SU-DHL-6 (cell line): ENCODE data around the gene CYSTM1.

Source experiments
- H2AFZ ChIP-seq: fragments of 200-600 bp; sonication (generic); 2 replicates; pipeline ENCODE4 v1.6.1; 2014; ENCODE audit warnings: low read depth, mild to moderate bottlenecking, moderate library complexity, mixed read lengths, antibody characterized with exemption, low read length; ENCODE audit not compliant: severe bottlenecking
- H3F3A ChIP-seq: fragments of 200-600 bp; shearing (Covaris generic); 2 replicates; pipeline ENCODE4 v1.6.0; 2016; ENCODE audit warnings: antibody characterized with exemption, mild to moderate bottlenecking; ENCODE audit not compliant: insufficient read depth
- H3K27ac ChIP-seq: fragments of 200-600 bp; sonication (generic); 2 replicates; pipeline ENCODE4 v1.5.1; 2016; ENCODE audit warnings: low read depth, mild to moderate bottlenecking, low read length, moderate library complexity, mixed read lengths
- H3K27me3 ChIP-seq: fragments of 200-600 bp; sonication (generic), shearing (Covaris generic); 2 replicates; pipeline ENCODE4 v1.6.0; 2014; ENCODE audit warnings: mild to moderate bottlenecking, low read length
- H3K36me3 ChIP-seq: fragments of 200-600 bp; sonication (generic); 2 replicates; pipeline ENCODE4 v1.6.1; 2014; ENCODE audit warnings: mild to moderate bottlenecking, low read length, mixed read lengths
- H3K4me2 ChIP-seq: fragments of 300-600, 200-600 bp; shearing (Covaris generic), sonication (generic); 2 replicates; pipeline ENCODE4 v1.6.0; 2014; ENCODE audit warnings: low read length, low read depth, mild to moderate bottlenecking; ENCODE audit not compliant: poor library complexity, severe bottlenecking
- H3K4me3 ChIP-seq: fragments of 200-600 bp; sonication (generic); 2 replicates; pipeline ENCODE4 v1.5.1; 2014; ENCODE audit warnings: antibody characterized with exemption, low read length, mild to moderate bottlenecking, mixed read lengths; ENCODE audit not compliant: insufficient read depth, poor library complexity, severe bottlenecking
- H3K79me2 ChIP-seq: fragments of 200-600 bp; sonication (generic); 2 replicates; pipeline ENCODE4 v1.6.1; 2014; ENCODE audit warnings: mild to moderate bottlenecking, low read length, moderate library complexity; ENCODE audit not compliant: insufficient read depth
- H3K9ac ChIP-seq: fragments of 200-600 bp; sonication (generic); 2 replicates; pipeline ENCODE4 v1.7.0; 2014; ENCODE audit warnings: mild to moderate bottlenecking, low read length
- H3K9me2 ChIP-seq: fragments of 200-600 bp; sonication (generic); replicated peaks from 2 replicates; pipeline ENCODE4 v1.6.1; 2014; ENCODE audit warnings: low read length; ENCODE audit not compliant: insufficient read depth
- H3K9me3 ChIP-seq: fragments of 200-600 bp; sonication (generic); 2 replicates; pipeline ENCODE4 v1.6.1; 2014; ENCODE audit warnings: low read length, mixed read lengths; ENCODE audit not compliant: insufficient read depth
- H4K20me1 ChIP-seq: fragments of 200-600 bp; sonication (generic); 2 replicates; pipeline ENCODE4 v1.6.1; 2014; ENCODE audit warnings: low read depth, mild to moderate bottlenecking, antibody characterized with exemption, low read length, moderate library complexity, mixed read lengths
- EZH2phosphoT487 ChIP-seq: fragments of 200-600 bp; sonication (generic), shearing (Covaris generic); conservative IDR thresholded peaks from 2 replicates; pipeline ENCODE4 v1.6.1; 2018; ENCODE audit warnings: mild to moderate bottlenecking, antibody characterized with exemption, low read length, moderate library complexity, mixed read lengths
- TF ChIP-seq, protein P1 (sequence below): fragments of 200-600 bp; sonication (generic); IDR thresholded peaks from one replicate; pipeline ENCODE4 v1.5.1; 2017; ENCODE audit warnings: antibody characterized with exemption, mild to moderate bottlenecking, low read length, moderate library complexity; ENCODE audit not compliant: insufficient read depth, poor library complexity, severe bottlenecking

Gene CYSTM1

DNA sequence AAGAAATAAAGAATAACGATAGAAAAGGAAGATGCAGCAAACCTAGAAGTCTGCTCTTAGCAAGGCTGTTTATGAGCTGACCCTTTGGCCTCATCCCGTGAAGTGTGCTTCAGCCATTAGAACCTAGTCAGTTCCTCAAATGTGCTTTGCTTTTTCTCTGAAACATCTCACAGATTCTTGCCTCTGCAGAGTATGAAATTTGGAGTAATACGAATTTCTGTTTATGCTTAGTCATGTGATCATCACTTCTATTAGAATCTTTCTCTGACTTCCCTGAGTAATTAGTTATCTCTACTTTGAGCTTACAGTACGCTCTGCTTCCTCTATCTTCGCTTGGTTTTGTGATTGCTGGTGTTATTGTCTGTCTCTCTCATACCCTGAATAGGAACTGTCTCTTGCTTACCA lies 11.3 kb downstream of the CYSTM1 start:
- H3K9me2 ChIP-seq = no peaks in the 10 kb centered on the region
- H3K9ac ChIP-seq = no peak overlapping the region
- no peaks in the 10 kb centered on the region for H3K9me3 ChIP-seq
- TF ChIP-seq EZH2phosphoT487 = no peak
- TF ChIP-seq, protein P1, sequence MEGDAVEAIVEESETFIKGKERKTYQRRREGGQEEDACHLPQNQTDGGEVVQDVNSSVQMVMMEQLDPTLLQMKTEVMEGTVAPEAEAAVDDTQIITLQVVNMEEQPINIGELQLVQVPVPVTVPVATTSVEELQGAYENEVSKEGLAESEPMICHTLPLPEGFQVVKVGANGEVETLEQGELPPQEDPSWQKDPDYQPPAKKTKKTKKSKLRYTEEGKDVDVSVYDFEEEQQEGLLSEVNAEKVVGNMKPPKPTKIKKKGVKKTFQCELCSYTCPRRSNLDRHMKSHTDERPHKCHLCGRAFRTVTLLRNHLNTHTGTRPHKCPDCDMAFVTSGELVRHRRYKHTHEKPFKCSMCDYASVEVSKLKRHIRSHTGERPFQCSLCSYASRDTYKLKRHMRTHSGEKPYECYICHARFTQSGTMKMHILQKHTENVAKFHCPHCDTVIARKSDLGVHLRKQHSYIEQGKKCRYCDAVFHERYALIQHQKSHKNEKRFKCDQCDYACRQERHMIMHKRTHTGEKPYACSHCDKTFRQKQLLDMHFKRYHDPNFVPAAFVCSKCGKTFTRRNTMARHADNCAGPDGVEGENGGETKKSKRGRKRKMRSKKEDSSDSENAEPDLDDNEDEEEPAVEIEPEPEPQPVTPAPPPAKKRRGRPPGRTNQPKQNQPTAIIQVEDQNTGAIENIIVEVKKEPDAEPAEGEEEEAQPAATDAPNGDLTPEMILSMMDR = no peak
- no peak overlapping the region for H2AFZ ChIP-seq
- H3K4me3 ChIP-seq = no peak overlapping the region
- H3K36me3 ChIP-seq = no peaks in the 10 kb centered on the region
- H3K27ac ChIP-seq = no peak overlapping the region
- H3F3A ChIP-seq = no peaks in the 10 kb centered on the region
- H3K4me2 ChIP-seq = no peak overlapping the region
- no peaks in the 10 kb centered on the region for H3K27me3 ChIP-seq
- H4K20me1 ChIP-seq = no peaks in the 10 kb centered on the region
- no peaks in the 10 kb centered on the region for H3K79me2 ChIP-seq

DNA sequence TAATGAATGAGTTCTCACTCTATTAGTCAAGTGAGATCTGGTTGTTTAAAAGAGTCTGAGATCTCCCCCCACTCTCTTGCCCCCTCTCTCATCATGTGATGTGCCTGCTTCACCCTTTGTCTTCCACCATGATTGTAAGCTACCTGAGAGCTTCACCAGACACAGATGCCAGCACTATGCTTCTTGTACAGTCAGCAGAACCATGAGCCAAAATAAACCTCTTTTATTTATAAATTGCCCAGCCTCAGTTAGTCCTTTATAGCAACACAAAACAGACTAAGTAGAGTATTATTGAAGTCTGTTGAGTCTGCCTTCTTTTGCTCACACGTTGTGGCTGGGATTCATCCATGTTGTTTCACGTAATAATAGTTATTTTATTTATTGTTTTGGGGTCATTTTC lies 14.3 kb downstream of the CYSTM1 start:
- Histone ChIP-seq H3K79me2 (no peaks in the 10 kb centered on the region), H3K4me3 (no peak overlapping the region), H3K4me2 (no peak overlapping the region), H3K9me3 (no peaks in the 10 kb centered on the region), H4K20me1 (no peaks in the 10 kb centered on the region), H3F3A (no peaks in the 10 kb centered on the region), H3K27me3 (no peaks in the 10 kb centered on the region), H3K9ac (no peak overlapping the region), H2AFZ (no peak overlapping the region), H3K9me2 (no peaks in the 10 kb centered on the region), H3K36me3 (no peaks in the 10 kb centered on the region), H3K27ac (no peak overlapping the region)
- TF ChIP-seq, protein P1 = no peak
- no peak for TF ChIP-seq EZH2phosphoT487

DNA sequence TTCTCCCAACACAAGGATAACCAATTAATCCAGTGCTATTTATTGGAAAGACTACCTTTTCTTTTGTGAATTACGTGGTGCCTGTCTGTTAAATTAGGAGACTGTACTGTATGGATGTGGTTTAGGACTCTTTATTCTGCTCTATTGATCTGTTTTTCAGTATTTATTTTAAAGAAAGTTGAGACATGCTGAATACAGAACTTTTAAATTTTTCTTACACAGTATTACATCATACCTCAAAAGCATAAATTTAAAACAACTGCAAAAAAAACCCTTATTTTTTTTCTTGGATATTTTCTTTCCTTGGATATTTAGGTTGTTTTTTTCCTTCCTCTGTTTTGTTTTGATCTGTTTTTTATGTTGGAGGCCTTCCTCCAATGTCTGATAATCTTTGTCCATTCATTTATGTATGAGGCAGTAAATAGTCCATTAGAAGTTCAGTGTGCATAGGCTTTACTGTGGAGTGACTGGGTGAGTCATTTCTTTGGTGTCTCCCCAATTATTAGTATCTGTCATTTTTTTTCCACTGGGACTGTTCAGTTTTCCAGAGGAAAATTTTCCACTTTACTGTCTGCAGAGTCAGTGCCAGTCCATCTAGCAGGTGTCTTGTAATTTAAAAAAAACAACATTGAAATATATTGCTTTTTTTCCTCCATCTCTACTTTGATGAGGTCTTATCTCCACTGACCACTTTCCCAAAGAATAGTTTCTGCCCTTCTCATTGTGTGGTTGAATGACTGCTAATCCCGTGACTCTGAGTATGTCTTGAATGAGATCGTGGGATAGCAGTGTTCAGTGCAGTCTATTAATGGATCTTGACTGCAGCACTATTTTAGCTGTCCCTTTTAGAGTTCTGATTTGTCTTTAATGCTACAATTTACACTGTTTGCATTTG lies 15.2 kb downstream of the CYSTM1 start:
- no peak overlapping the region for H3K4me3 ChIP-seq
- no peaks in the 10 kb centered on the region for H3K9me3 ChIP-seq
- H3K79me2 ChIP-seq = no peaks in the 10 kb centered on the region
- TF ChIP-seq EZH2phosphoT487 = no peak
- TF ChIP-seq, protein P1 = no peak
- H4K20me1 ChIP-seq = no peaks in the 10 kb centered on the region
- no peak overlapping the region for H2AFZ ChIP-seq
- H3K27me3 ChIP-seq = no peaks in the 10 kb centered on the region
- H3K9ac ChIP-seq = no peak overlapping the region
- H3K36me3 ChIP-seq = no peaks in the 10 kb centered on the region
- no peaks in the 10 kb centered on the region for H3F3A ChIP-seq
- H3K4me2 ChIP-seq = no peak overlapping the region
- no peaks in the 10 kb centered on the region for H3K9me2 ChIP-seq
- H3K27ac ChIP-seq = no peak overlapping the region
